MM.1S (cell line): ENCODE results near the gene ANKUB1.

ENCODE experiments used
- CTCF ChIP-seq: fragments of 300-600 bp; sonication (generic); IDR thresholded peaks from 2 replicates; pipeline ENCODE4 v1.5.1; 2016; ENCODE audit warnings: antibody characterized with exemption, low read length, mixed read lengths
- EZH2 ChIP-seq: fragments of 300-600 bp; sonication (generic); optimal IDR thresholded peaks from 2 replicates; pipeline ENCODE3; 2017; ENCODE audit warnings: low read depth, mild to moderate bottlenecking, antibody characterized with exemption, low read length, mixed read lengths
- EZH2phosphoT487 ChIP-seq: fragments of 300-600 bp; sonication (generic); IDR thresholded peaks from 2 replicates; pipeline ENCODE4 v1.6.1; 2018; ENCODE audit warnings: antibody characterized with exemption, low read length

GRCh38 chr3:149736953-149737205 is 55.5 kb downstream of the ANKUB1 start:
- TF ChIP-seq CTCF (no peak), EZH2 (no peak), EZH2phosphoT487 (no peak)
